ENCODE measurements around the gene WDR45B.

The WDR45B gene

GRCh38 chr17:82648165-82648668 is at the start of gene WDR45B:
Gene WDR45B (minus strand): TSS chr17:82648444. CDS start chr17:82648340, 104 bp downstream.
- peak; percentile 73 to 82 for DNase-seq (ENCODE audit: low read depth in 1 of 2, low spot score in 1 of 2)

GRCh38 chr17:82697808-82698064 is 49.5 kb upstream of the WDR45B start:
- no peak for DNase-seq (ENCODE audit: low read depth in 1 of 2, low spot score in 1 of 2)

GRCh38 chr17:82696916-82697807 is 48.9 kb upstream of the WDR45B start:
- DNase-seq (ENCODE audit: low read depth in 1 of 2, low spot score in 1 of 2): no peak

- no peak for DNase-seq (ENCODE audit: low read depth in 1 of 2, low spot score in 1 of 2)
Observed at GRCh38 chr17:82696259-82696658, 48.0 kb upstream of the WDR45B start.

- no peak for DNase-seq (ENCODE audit: low read depth in 1 of 2, low spot score in 1 of 2)
Observed at GRCh38 chr17:82694647-82695046, 46.4 kb upstream of the WDR45B start.

GRCh38 chr17:82693168-82693867 is 45.1 kb upstream of the WDR45B start:
- DNase-seq (ENCODE audit: low read depth in 1 of 2, low spot score in 1 of 2): no peak

- no peak for DNase-seq (ENCODE audit: low read depth in 1 of 2, low spot score in 1 of 2)
Observed at GRCh38 chr17:82692268-82692667, 44.0 kb upstream of the WDR45B start.

- no peak for DNase-seq (ENCODE audit: low read depth in 1 of 2, low spot score in 1 of 2)
Observed at GRCh38 chr17:82691714-82692113, 43.5 kb upstream of the WDR45B start.

- no peak for DNase-seq (ENCODE audit: low read depth in 1 of 2, low spot score in 1 of 2)
Observed at GRCh38 chr17:82690786-82691489, 42.7 kb upstream of the WDR45B start.

GRCh38 chr17:82689077-82689476 is 40.8 kb upstream of the WDR45B start:
- DNase-seq (ENCODE audit: low read depth in 1 of 2, low spot score in 1 of 2): no peak

- DNase-seq (ENCODE audit: low read depth in 1 of 2, low spot score in 1 of 2): no peak
Observed at GRCh38 chr17:82687871-82688270, 39.6 kb upstream of the WDR45B start.

GRCh38 chr17:82687375-82687861 is 39.2 kb upstream of the WDR45B start:
- DNase-seq (ENCODE audit: low read depth in 1 of 2, low spot score in 1 of 2): no peak

GRCh38 chr17:82686366-82687324 is 38.4 kb upstream of the WDR45B start:
- DNase-seq (ENCODE audit: low read depth in 1 of 2, low spot score in 1 of 2): no peak

GRCh38 chr17:82685291-82685690 is 37.0 kb upstream of the WDR45B start:
- no peak for DNase-seq (ENCODE audit: low read depth in 1 of 2, low spot score in 1 of 2)

- no peak for DNase-seq (ENCODE audit: low read depth in 1 of 2, low spot score in 1 of 2)
Observed at GRCh38 chr17:82684228-82684841, 36.1 kb upstream of the WDR45B start.

- no peak for DNase-seq (ENCODE audit: low read depth in 1 of 2, low spot score in 1 of 2)
Observed at GRCh38 chr17:82683534-82683933, 35.3 kb upstream of the WDR45B start.

GRCh38 chr17:82681547-82681946 is 33.3 kb upstream of the WDR45B start:
- no peak for DNase-seq (ENCODE audit: low read depth in 1 of 2, low spot score in 1 of 2)

- DNase-seq (ENCODE audit: low read depth in 1 of 2, low spot score in 1 of 2): no peak
Observed at GRCh38 chr17:82679586-82680465, 31.6 kb upstream of the WDR45B start.

- no peak for DNase-seq (ENCODE audit: low read depth in 1 of 2, low spot score in 1 of 2)
Observed at GRCh38 chr17:82678265-82678891, 30.1 kb upstream of the WDR45B start.

All from activated CD4-positive, alpha-beta T cell treated with anti-CD3 and anti-CD28 coated beads, Interleukin-2, amount 50 U/mL, for 24 hours (primary cell).